NCI-H82 (cell line): Measurements from ENCODE around the gene LIPH.
A peak's percentile ranks its signal among the peaks of the same experiment; 100 is the strongest.
"Not testable (repeated sequence)": the region's sequence is repeated elsewhere in the genome, so short reads cannot be mapped to it uniquely, and the experiment has no call there.

Experiments used
- DNase-seq: peaks from one replicate; lab custom pipeline; 2025; lab: John Stamatoyannopoulos, UW

The LIPH gene

GRCh38 chr3:185552358-185552877 is at the start of gene LIPH:
Gene LIPH (minus strand): TSS chr3:185552588. CDS start chr3:185552471, 117 bp downstream.
- DNase-seq = peak; percentile 88

GRCh38 chr3:185595526-185595925 is 43.1 kb upstream of the LIPH start:
- no peak for DNase-seq

- DNase-seq = no peak
Measured at GRCh38 chr3:185594073-185594472, 41.7 kb upstream of the LIPH start.

DNA sequence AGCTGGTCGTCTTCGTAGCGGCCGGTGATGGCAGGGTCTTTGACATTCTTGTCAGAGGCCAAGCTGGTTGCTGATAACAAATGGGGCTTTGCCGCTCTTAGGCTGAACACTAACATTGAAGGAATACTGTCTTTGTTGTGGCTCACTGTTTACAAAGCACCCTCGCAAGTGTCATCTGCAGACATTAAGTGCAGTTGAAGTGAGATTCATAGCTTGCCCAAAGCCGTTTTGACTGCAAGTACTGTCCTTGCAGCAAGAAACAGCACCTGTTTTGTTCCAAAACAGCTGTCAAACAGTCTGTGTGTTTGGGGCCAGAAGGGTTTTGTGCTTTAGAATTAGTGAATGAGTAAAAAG is 34.3 kb upstream of the LIPH start:
- DNase-seq = peak; percentile 59

GRCh38 chr3:185585859-185586685 is 33.7 kb upstream of the LIPH start, which contains the start of gene SENP2:
Gene SENP2 (plus strand): TSS chr3:185586295. CDS start chr3:185586414, 119 bp downstream.
- peak; percentile 100 for DNase-seq

GRCh38 chr3:185585518-185585858 is 33.1 kb upstream of the LIPH start:
- DNase-seq = no peak

GRCh38 chr3:185584686-185585085 is 32.3 kb upstream of the LIPH start:
- no peak for DNase-seq

- peak; percentile 36 for DNase-seq
Measured at GRCh38 chr3:185583925-185584324, 31.5 kb upstream of the LIPH start.

DNA sequence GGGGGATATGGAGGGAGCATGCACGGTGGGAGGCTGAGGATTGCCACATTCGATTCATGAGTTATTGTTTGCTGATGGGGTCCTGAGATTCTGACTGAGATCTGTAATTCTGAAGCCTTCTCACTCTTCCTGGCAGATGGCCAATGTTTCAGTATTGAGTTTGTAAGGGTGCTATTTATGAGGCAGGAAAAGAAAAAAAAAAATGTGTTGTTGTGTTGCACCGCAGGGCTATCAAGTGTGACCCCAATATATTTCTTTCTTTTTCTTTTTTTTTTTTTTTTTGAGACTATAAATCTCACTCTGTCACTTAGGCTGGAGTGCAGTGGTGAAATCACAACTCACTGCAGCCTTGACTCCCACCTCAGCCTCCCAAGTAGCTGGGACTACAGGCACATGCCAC is 30.5 kb upstream of the LIPH start:
- DNase-seq = no peak

DNA sequence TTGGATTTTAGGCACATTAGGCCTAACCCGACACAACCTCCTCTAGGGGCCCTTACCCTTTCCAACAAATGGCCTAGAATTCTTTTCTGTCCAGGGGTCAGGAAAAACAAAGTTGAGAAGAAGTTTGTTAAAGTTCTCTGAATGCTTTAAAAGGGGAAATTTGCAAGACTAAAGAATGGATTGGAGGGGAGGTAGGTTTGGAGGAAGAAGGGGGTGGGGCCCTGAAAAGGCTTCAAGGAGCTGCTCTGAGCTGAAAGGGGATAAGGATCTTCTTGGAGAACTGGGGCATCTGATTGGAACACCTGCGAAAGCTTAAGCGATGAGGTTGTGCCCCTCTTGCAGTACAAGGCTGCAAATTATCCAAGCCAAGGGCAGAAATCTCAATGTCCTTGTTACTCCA is 29.8 kb upstream of the LIPH start:
- DNase-seq = peak; percentile 33

DNA sequence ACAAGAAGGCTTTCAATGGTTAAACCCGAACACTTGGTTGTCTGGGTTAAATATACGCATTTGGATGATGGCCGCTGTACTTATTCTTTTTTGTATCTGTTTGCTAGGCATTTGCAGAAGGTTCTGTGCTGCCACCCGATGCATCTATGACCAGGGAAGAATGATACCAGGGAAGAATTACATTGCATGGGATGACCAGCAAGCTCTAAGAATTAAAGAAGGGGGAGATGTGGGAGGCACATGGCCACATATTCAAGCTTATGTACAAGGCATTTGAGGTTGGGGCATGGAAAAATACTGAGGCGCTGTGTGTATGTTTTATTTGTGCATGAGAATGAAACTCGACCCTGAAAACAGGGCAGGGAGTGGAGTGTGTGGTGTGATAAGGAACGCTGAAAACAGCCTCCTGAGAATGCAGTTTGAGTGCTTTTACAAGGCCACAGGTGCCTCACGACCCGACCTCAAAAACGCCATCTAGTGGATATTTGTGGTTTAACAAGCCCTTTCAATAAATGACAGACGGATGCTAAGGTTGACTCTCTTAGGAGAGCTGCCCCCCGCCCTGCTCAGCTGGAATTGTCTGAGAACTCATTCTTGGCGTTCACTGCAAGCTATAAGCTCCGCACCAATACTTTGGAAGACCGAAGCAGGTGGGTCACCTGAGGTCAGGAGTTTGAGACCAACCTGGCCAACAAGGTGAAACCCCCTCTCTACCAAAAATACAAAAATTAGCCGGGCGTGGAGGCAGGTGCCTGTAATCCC is 22.9 kb upstream of the LIPH start:
- DNase-seq = peak; percentile 95

DNA sequence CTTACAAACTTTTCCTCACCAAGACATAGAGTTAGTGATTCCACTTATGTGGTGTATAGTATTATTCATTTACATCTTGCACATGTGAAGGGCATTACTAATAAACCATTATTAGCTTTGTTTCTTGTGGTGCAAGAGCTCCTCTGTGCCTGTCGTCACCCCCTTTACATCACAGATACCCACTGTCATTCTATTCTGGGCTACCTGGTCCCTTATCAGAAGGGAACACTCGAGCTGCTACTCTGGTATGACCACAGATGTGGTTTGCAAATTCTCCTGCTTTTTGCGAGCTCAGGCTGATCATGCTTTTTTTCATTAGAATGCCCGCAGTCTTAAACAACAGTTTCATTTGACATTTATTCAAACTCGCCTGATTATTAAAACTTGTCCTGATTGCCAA is 19.8 kb upstream of the LIPH start:
- DNase-seq = no peak

DNA sequence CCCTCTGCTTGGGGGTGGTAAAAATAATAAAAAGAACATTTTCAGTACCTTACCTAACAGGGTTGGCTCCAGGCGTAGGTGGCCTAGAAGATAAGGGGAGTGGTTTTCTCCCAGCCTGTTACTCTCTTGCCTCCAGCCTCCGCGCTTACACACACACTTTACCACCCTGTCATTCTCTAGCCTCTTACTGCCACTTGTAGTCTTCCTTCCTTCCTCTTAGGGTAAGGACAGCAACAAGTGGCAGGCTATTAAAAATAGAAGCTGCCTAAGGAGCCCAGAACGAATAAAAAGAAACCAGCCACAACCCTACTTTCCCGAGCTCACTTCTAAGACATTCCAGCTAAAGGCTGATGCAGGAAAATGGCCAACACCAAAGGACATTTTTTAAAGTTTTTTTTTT is 9.6 kb upstream of the LIPH start:
- peak; percentile 41 for DNase-seq

DNA sequence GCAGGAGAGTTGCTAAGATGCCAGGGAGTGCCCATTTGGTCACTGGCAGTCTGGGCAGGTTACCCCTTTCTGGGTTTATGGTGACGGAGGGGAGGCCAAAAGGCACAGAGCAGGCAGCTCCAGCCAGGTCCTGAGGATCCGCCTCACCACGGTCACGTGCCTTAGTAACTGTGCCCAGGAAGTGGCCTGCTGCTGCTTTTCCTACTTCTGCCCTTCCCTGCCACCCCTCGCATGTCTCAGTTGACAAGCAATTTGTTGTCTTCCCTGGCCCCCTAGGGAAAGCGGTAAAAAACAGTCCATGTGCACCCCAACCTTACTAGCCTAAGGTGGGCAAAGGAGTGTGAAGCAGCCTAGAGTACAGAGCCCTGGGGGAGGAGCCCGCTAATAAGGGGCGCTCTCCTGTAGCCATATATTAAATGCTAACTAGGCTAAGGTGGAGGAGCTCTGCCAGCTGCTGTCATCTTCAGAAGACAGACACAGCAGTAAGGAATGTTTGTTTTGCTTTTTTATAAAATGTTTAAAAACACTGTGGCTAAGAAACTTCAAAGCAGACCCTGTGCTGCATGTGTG is 9.1 kb upstream of the LIPH start:
- no peak for DNase-seq

- no peak for DNase-seq
Measured at GRCh38 chr3:185560676-185561075, 8.3 kb upstream of the LIPH start.

DNA sequence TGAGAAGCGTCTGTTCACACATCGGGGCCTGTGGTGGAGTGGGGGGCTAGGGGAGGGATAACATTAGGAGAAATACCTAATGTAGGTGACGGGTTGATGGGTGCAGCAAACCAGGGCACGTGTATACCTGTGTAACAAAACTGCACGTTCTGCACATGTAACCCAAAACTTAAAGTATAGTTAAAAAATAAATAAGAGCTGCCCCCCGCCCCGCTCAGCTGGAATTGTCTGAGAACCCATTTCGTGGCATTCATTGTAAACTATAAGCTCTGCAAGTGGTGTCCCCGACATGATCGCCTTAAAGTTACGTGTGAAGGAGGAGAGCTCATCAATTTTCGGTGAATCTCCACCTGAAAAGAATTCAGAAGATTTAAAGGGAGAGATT is 7.3 kb upstream of the LIPH start:
- no peak for DNase-seq

DNA sequence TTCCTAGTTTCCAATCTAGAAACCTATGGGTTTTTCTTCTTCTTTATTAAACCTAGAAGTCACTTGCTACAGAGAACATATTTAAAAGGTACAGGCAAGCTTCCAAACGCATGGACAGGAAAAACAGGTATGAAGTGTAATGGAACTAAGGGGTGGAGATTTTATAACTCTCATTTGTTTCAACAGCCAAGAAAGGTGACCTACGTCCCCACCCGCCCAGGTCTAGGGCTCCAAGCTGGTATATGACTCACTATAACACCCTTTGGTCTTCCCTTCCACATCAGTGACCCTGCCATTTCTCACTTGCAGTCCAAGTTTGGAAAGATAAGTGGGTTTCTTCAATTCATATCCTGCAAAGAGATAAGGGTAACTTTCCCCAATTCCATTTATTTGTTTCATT is 6.0 kb upstream of the LIPH start:
- no peak for DNase-seq

GRCh38 chr3:185556640-185557039 is 4.3 kb upstream of the LIPH start:
- DNase-seq = not testable (repeated sequence)

DNA sequence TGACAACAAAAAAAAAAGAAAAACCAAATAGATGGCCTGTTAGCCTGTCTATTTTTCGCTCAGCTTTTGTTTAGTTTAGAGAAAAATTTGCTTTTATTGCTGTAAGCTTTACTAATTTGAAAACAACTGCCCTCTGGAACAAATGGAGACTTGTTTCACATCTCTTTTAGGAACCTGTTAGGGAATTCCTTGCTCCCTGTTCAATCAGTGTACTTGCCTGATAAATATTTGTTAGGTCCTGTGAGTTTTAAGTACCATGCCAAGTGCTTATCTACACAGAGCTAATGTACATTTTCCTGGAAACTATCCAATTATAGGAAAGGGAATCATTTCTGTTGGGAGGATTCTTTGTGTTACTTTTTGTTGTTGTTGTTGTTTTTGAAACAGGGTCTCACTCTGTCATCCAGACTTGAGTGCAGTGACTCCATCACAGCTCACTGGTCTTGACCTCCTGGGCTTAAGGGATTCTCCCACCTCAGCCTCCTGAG is 3.5 kb upstream of the LIPH start:
- DNase-seq = no peak

DNA sequence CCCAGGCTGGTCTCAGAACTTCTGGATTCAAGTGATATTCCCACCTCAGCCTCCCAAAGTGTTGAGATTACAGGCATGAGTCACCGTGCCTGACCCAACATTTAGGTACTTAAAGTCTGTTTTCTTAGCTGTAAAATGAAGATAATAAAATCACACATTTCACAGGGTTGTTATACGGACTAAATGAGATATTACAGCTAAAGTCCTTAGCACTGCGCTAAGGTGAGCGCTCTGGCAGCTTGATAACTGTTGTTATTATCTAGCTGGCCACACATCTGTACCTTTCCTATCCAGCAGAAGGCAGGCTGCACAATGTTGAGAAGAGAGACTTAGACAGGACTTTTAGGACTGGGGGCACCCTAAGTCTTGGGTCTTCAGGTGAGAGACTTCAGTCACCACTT is 2.7 kb upstream of the LIPH start:
- DNase-seq = no peak

GRCh38 chr3:185549651-185550111 is 2.7 kb downstream of the LIPH start:
- DNase-seq = no peak

DNA sequence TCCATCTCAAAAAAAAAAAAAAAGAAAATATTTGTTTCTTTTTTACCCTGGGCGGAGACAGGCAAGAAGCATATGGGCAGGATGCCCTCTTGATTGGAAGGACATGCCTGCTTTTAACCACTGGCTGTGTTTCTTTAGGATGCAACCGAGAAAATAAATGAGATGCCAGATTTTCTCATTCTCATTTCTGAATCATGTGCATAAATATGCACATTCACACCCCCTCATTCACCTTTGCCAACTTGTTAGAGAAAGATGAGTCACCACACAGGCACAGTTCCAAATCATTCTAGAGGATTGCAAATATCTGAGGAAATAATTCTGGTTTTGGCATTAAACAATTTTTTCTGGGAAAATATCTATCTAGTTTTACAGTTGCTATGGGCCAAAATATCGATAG is 3.3 kb downstream of the LIPH start:
- DNase-seq = no peak

DNA sequence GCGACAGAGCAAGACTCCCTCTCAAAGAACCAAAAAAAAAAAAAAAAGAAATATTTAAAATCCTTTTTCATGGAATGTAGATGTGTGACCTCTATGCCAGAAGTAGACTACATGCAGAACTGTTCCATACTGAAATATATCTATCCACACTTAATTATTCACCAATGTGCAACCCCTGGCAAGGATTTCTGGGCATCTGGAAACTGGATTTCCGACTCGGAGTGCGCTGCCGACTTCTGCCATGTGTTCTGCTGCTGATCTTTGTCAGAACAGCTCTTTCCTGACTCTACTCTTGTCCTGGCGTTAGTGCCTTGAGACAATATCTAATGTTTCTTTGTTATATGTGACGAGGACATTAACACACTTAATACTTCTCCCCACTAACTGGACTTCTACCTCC is 11.7 kb downstream of the LIPH start:
- DNase-seq = no peak
